PC-3 (cell line): ENCODE measurements around the gene C5AR2.
"Not testable (repeated sequence)": the region's sequence is repeated elsewhere in the genome, so short reads cannot be mapped to it uniquely, and the experiment has no call there.

Source experiments
- CTCF ChIP-seq: fragments of 300-600 bp; sonication (generic); conservative IDR thresholded peaks from 2 replicates; pipeline ENCODE4 v1.5.1; 2017; ENCODE audit warnings: antibody characterized with exemption, low read depth, mild to moderate bottlenecking, low read length
- EZH2 ChIP-seq: fragments of 300-600 bp; sonication (generic); IDR thresholded peaks from one replicate; pipeline ENCODE4 v1.6.1; 2017; ENCODE audit warnings: antibody characterized with exemption, mild to moderate bottlenecking, low read length; ENCODE audit not compliant: unreplicated experiment

- TF ChIP-seq CTCF, EZH2: not testable (repeated sequence)
Measured at GRCh38 chr19:47346024-47346423, 14.0 kb downstream of the C5AR2 start.
